Measurements from ENCODE around the gene ARL5B. TPM values are rescaled to one million over a fixed set of nuclear protein-coding genes. Genes with fewer than 3 reads are reported as not detected.

Gene ARL5B
- total and polyA plus RNA-seq, 2 of the 8 experiments (the other 6 are each of a cell fraction or from before 2014, with no cell fraction given) = 8.4 to 52.1 TPM

- TF ChIP-seq TBP (IDR thresholded peaks at IDR 0.05; ENCODE audit: low read depth, low read length) = no peak
- TF ChIP-seq GTF2F1 (IDR thresholded peaks at IDR 0.05; ENCODE audit: borderline replicate concordance, low read depth, low read length) = no peak
These were observed 6.8 kb downstream of the ARL5B start (continued) for GRCh38 chr10:18665815-18666558.

Measured in H1 (cell line).